Glutamatergic neuron (in vitro differentiated cells): Measurements from ENCODE around the gene CAPN13. TPM values are rescaled to one million over a fixed set of nuclear protein-coding genes. Genes with fewer than 3 reads are reported as not detected.

ENCODE experiments used
- DNase-seq: peaks from one replicate; pipeline ENCODE4 v3.0.0; 2022
- H3K27ac Mint-ChIP-seq: one replicate; pipeline ENCODE4 v1.8.0; 2020; ENCODE audit warnings: mild to moderate bottlenecking, mixed read lengths, inconsistent platforms; ENCODE audit not compliant: unreplicated experiment
- H3K27me3 Mint-ChIP-seq: one replicate; pipeline ENCODE4 v1.8.0; 2020; ENCODE audit warnings: mild to moderate bottlenecking, moderate library complexity, mixed read lengths, inconsistent platforms; ENCODE audit not compliant: unreplicated experiment
- H3K36me3 Mint-ChIP-seq: one replicate; pipeline ENCODE4 v1.8.0; 2020; ENCODE audit warnings: mild to moderate bottlenecking, mixed read lengths, inconsistent platforms; ENCODE audit not compliant: unreplicated experiment
- H3K4me1 Mint-ChIP-seq: one replicate; pipeline ENCODE4 v1.8.0; 2020; ENCODE audit warnings: mild to moderate bottlenecking, low read depth, mixed read lengths, inconsistent platforms; ENCODE audit not compliant: unreplicated experiment
- H3K4me3 Mint-ChIP-seq: one replicate; pipeline ENCODE4 v1.8.0; 2020; ENCODE audit warnings: mild to moderate bottlenecking, mixed read lengths, inconsistent platforms; ENCODE audit not compliant: unreplicated experiment
- H3K9me3 Mint-ChIP-seq: one replicate; pipeline ENCODE4 v1.8.0; 2020; ENCODE audit warnings: mild to moderate bottlenecking, moderate library complexity, mixed read lengths, inconsistent platforms; ENCODE audit not compliant: unreplicated experiment
- CTCF ChIP-seq: fragments of 200-600 bp; sonication (generic); IDR thresholded peaks from one replicate; pipeline ENCODE4 v1.5.0; 2021; ENCODE audit not compliant: partially characterized antibody, unreplicated experiment
- total RNA-seq: library from RNA; stranded (reverse); fragmentation: NEBNext Ultra II Directional; extraction: Animal tissue kit (Norgen Biotek cat#: 25700); gene quantifications from one replicate; pipeline ENCODE4 v1.2.1, GENCODE V29; 2021; ENCODE audit not compliant: unreplicated experiment

The CAPN13 gene
- total RNA-seq, 1 donor from 2014 or later, result not detected

- Mint-ChIP-seq H3K4me3 (no peak overlapping the region), H3K36me3 (peaks cover 3% of the 10 kb centered on the region)
- TF ChIP-seq CTCF, result no peak
Measured at GRCh38 chr2:30695749-30696148, 111.5 kb downstream of the CAPN13 start.

GRCh38 chr2:30694286-30695055, 112.8 kb downstream of the CAPN13 start:
- no peak for DNase-seq
- Mint-ChIP-seq H3K4me1 (peaks cover 3% of the 10 kb centered on the region), H3K36me3 (peaks cover 3% of the 10 kb centered on the region), H3K4me3 (no peak overlapping the region), H3K9me3 (peaks cover 1% of the 10 kb centered on the region), H3K27ac (no peak overlapping the region), H3K27me3 (peaks cover 6% of the 10 kb centered on the region)
- TF ChIP-seq CTCF, result no peak

More at GRCh38 chr2:30695749-30696148, 111.5 kb downstream of the CAPN13 start:
- H3K27me3 Mint-ChIP-seq, result peaks cover 6% of the 10 kb centered on the region
- H3K9me3 Mint-ChIP-seq, result peaks cover 1% of the 10 kb centered on the region
- DNase-seq, result no peak
- H3K4me1 Mint-ChIP-seq, result peaks cover 3% of the 10 kb centered on the region
- no peak overlapping the region for H3K27ac Mint-ChIP-seq

GRCh38 chr2:30693821-30694281, 113.4 kb downstream of the CAPN13 start:
- Mint-ChIP-seq H3K9me3 (peaks cover 1% of the 10 kb centered on the region), H3K27me3 (peaks cover 6% of the 10 kb centered on the region), H3K27ac (no peak overlapping the region), H3K36me3 (peaks cover 3% of the 10 kb centered on the region), H3K4me1 (peaks cover 8% of the 10 kb centered on the region), H3K4me3 (no peak overlapping the region)
- no peak for TF ChIP-seq CTCF
- no peak for DNase-seq

GRCh38 chr2:30692829-30693275, 114.4 kb downstream of the CAPN13 start:
- H3K27ac Mint-ChIP-seq, result no peak overlapping the region
- no peaks in the 10 kb centered on the region for H3K36me3 Mint-ChIP-seq
- H3K4me3 Mint-ChIP-seq, result no peak overlapping the region
- peaks cover 12% of the 10 kb centered on the region for H3K4me1 Mint-ChIP-seq
- no peak for TF ChIP-seq CTCF
- peaks cover 6% of the 10 kb centered on the region for H3K27me3 Mint-ChIP-seq
- no peak for DNase-seq
- peaks cover 3% of the 10 kb centered on the region for H3K9me3 Mint-ChIP-seq
